ENCODE measurements around the gene NAXD.
"Not testable (repeated sequence)": the region's sequence is repeated elsewhere in the genome, so short reads cannot be mapped to it uniquely, and the experiment has no call there.

The NAXD gene

GRCh38 chr13:110644892-110645521 is 29.7 kb downstream of the NAXD start:
- no peak for DNase-seq (ENCODE audit: low spot score)

DNA sequence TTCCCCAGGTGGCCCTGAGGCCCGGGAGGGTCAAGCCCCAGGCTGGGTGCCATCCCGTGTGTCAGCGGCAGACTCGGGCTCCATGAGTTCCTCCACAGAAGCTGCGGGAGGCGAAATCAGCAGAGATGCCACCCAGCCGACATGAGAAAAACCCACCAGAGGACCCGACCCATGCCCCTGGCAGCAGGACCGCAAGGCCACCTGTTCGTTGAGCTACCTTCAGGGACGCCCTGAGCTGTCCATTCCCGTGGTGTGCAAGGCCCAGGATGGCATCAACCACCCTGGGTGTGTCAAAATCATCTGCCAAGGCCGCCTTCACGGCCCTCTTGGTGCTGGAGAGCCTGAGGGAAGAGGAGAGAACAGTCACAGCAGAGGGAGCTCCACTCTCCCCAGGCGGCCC is 30.4 kb downstream of the NAXD start:
- no peak for DNase-seq (ENCODE audit: low spot score)

GRCh38 chr13:110646442-110647364 is 31.4 kb downstream of the NAXD start:
- DNase-seq (ENCODE audit: low spot score), result no peak

DNA sequence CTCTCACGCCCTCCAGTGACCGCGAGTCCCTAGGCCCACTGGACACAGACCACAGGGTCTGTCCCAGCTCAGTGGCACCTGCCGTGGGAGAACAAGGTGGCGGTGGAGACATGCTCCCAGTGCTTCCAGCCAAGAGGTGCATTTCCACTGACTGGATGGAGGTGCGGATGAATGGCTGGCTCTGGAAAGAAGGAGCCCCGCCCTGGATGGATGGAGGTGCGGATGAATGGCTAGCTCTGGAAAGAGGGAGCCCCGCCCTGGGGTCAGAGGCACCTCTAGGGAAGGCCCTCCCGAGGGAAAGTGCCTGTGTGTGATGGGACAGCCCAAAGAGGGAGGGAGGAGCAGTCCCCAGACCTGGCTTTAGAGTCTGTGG is 32.0 kb downstream of the NAXD start:
- DNase-seq (ENCODE audit: low spot score), result no peak

DNA sequence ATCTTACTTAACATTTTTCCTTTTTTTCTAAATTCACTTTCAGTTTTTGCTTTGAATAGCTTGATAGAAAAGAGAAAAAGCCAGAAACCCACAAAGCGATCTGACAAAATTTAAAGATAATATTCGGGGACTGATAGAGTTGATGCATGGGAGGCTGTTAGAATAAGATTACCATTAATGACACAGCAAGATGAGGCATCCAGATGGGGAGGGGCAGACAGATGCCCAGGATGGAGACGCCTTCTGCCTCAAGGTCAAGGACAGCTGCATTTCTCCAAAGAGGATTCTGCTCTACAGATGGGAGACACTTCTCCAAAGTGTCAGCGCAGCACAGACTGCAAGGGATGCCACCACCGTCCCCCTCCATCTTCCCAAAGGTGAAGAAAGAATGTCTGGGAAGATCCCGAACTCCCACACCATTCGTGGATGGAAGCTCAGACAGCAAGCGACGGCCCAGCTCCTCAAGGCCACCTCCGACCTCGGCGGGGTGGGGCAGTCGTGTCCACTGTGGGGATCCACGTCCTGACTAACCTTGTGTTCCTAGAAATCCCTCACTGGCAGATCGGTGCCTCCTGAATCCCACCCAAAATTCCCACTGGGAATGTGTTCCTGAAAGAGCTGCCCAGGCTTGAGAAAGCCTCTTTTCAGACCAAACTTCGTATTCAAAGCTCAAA is 32.9 kb downstream of the NAXD start:
- DNase-seq (ENCODE audit: low spot score), result no peak

GRCh38 chr13:110648848-110649421 is 33.6 kb downstream of the NAXD start:
- no peak for DNase-seq (ENCODE audit: low spot score)

DNA sequence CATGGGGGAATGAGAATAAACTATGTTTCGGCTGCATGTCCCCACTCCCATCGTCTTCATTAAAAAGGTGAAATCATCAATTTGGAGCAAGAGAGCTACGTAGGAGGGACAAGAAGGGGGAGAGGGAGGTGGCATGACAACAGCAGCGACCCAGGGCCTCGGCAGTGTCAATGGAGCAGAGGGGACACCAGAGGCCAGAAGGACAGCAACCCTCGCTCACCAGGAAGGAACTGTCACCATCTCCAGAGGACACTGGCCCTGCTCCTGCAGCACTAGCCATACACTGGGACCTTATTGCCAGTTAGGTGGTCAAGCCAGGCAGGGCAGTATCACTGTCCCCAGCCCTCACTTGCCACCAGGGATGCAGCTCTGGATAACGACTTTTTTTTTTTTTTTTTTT is 34.2 kb downstream of the NAXD start:
- no peak for DNase-seq (ENCODE audit: low spot score)

DNA sequence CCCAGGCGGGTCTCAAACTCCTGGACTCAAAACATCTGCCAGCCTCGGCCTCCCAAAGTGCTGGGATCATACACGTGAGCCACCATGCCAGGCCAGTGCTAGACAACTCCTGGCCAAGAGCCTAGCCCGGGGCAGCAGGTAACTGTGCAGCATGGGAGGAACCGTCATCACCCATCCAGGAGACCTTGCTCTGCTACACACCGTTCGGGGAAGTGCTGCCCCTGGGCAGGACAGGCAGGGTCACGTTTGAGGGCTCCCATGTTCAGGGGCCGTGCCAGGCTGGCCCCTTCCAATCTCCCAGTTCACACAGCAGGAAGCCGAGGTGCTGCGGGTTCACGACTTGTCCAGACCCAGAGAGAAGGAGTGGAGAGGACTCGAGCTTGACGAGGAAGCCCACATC is 35.1 kb downstream of the NAXD start:
- DNase-seq (ENCODE audit: low spot score), result no peak

GRCh38 chr13:110651271-110651670 is 35.9 kb downstream of the NAXD start:
- no peak for DNase-seq (ENCODE audit: low spot score)

- DNase-seq (ENCODE audit: low spot score), result no peak
Measured at GRCh38 chr13:110651726-110652230, 36.4 kb downstream of the NAXD start.

DNA sequence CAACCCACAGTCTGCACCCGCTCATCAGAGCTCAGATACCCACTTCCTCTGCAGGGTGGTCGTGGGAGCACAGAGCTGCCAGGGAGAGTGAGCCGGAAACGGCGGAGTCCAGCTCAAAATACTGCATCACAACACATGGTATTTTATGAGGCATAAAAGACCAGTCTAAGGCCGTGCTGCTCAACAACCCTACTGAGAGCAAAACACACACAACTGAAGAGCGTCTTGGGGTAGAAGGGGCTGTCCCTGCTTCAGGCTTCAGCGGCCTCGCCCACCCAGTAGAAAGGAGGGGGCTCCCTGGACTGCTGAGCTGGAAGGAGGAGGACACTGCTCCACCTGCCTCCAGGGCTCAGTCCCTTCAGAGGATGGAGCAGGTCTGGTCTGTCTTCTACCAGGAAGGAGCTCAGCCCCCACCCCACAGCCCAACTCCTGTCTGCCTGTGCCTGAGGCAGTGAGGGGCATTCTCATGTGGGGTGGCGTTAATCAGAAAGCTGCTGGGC is 36.9 kb downstream of the NAXD start:
- no peak for DNase-seq (ENCODE audit: low spot score)

DNA sequence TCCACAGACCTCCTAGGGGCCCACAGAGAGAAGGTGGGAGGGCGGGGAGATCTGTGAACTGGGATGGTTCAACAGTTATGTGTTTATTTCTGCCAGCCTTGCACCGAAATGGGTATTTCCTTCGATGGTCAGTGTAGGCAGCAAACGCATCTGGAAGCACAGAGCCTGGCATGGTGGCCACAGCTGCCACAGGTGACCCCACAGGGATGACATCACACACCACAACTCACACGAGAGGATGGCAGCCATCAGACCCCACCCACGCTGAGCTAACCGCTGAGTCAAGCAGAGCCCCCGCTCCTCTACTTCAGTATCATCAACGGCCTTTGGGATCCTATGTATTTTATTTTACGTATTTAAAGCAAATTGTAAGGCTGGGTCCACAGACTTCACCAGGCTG is 37.4 kb downstream of the NAXD start:
- DNase-seq (ENCODE audit: low spot score), result no peak

GRCh38 chr13:110653271-110653670 is 37.9 kb downstream of the NAXD start:
- DNase-seq (ENCODE audit: low spot score), result no peak

GRCh38 chr13:110653851-110654250 is 38.5 kb downstream of the NAXD start:
- no peak for DNase-seq (ENCODE audit: low spot score)

GRCh38 chr13:110657196-110657595 is 41.9 kb downstream of the NAXD start:
- DNase-seq (ENCODE audit: low spot score), result no peak

DNA sequence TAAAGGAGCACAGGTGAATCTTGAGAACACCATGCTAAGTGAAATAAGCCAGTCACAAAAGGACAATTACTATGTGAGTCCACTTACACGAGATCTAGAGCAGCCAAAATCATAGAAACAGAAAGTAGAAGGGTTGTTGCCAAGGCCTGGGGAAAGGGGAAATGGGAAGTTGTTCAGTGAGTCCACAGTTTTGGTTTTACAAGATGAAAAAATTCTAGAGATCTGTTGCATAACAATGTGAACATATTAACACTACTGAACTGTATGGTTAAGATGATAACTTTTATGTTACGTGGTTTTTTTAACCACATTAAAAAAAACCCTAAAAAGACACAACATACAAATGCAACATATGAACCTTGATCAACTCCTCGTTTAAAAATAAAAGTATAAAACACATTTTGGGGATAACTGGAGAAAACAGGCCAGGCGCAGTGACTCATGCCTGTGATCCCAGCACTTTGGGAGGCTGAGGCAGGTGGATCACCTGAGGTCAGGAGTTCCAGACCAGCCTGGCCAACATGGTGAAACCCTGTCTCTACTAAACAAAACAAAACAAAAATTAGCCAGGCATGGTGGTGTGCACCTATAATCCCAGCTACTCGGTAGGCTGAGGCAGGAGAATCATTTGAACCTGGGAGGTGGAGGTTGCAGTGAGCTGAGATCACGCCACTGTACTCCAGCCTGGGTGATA is 43.0 kb downstream of the NAXD start:
- DNase-seq (ENCODE audit: low spot score), result not testable (repeated sequence)

DNA sequence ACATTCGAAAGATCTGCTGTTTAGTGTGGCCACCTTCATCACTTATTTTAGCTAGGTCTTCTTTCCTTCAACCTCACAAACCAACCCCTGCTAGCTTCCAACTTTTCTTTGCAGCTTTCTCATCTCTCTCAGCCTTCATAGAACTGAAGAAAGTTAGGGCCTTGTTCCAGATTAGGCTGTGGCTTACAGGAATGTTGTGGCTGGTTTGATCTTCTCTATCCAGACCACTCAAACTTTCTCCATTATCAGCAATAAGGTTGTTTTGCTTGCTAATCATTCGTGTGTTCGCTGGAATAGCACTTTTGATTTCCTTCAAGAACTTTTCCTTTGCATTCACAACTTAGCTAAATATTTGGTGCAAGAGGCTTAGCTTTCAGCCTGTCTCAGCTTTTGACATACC is 45.9 kb downstream of the NAXD start:
- no peak for DNase-seq (ENCODE audit: low spot score)

DNA sequence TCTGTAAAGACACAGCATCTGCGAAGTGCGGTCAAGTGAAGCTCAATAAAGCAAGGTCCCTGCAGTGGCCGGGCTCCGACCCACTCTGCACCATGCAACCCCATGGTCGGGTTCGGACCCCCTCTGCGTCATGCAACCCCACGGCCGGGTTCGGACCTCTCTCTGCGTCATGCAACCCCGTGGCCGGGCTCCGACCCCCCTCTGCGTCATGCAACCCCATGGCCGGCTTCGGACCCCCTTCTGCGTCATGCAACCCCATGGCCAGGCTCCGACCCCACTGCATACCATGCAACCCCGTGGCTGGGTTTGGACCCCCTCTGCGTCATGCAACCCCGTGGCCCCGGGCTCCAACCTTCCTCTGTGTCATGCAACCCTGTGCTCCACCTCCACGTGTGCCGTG is 46.7 kb downstream of the NAXD start:
- DNase-seq (ENCODE audit: low spot score), result no peak

DNA sequence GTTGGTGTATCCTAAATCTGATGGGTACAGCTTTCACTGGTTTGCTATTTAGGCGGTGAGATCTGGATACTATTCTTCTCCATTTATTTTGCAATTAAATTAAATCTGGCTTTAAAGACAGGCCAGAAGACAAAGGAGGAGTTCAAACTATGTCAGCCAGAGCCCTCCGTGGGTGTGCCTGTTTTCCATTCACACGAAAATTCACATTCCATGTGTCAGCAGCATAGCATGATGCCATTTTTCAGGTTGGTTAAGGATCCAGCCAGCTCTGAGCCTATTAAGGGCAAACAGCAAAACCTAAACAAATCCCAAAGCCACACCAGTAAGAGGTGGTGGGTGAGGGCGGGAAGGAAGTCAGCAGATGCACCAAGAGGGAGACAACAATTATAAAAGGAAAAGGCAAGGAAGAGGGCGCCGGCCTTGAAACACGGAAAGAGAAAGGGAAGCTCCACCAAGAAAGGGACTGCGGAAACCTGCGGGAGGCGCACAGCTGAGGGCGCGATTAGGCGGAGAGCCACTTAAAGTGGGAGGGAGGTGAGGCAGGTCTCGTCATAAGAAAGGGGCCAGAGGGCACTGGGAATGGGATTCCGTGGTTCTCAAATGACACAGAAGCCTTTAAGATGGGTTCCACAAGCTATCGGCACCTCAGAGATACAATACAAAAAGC is 47.6 kb downstream of the NAXD start:
- no peak for DNase-seq (ENCODE audit: low spot score)

GRCh38 chr13:110663491-110663890 is 48.1 kb downstream of the NAXD start:
- DNase-seq (ENCODE audit: low spot score), result no peak

GRCh38 chr13:110664041-110664440 is 48.7 kb downstream of the NAXD start:
- no peak for DNase-seq (ENCODE audit: low spot score)
